Coronary artery (tissue), 2 donors: ENCODE measurements around the gene PKNOX1.
"Not testable (repeated sequence)": the region's sequence is repeated elsewhere in the genome, so short reads cannot be mapped to it uniquely, and the experiment has no call there.

Source experiments
- DNase-seq: peaks from one replicate; pipeline ENCODE4 v3.0.0-alpha.2; 2017; ENCODE audit warnings: low spot score
- H3K27ac ChIP-seq, 2 donors: fragments of 200-600 bp; sonication (generic); one replicate each; pipeline ENCODE4 v1.5.1; 2016 to 2019
- H3K4me3 ChIP-seq: fragments of 200-600 bp; sonication (generic); 2 replicates; pipeline ENCODE4 v1.5.1; 2016; ENCODE audit warnings: mild to moderate bottlenecking, moderate library complexity
- TF ChIP-seq, protein P1 (sequence below): fragments of 200-600 bp; sonication (generic); IDR thresholded peaks from one replicate; pipeline ENCODE4 v1.5.1; 2019; ENCODE audit warnings: antibody characterized with exemption

PKNOX1 gene

DNA sequence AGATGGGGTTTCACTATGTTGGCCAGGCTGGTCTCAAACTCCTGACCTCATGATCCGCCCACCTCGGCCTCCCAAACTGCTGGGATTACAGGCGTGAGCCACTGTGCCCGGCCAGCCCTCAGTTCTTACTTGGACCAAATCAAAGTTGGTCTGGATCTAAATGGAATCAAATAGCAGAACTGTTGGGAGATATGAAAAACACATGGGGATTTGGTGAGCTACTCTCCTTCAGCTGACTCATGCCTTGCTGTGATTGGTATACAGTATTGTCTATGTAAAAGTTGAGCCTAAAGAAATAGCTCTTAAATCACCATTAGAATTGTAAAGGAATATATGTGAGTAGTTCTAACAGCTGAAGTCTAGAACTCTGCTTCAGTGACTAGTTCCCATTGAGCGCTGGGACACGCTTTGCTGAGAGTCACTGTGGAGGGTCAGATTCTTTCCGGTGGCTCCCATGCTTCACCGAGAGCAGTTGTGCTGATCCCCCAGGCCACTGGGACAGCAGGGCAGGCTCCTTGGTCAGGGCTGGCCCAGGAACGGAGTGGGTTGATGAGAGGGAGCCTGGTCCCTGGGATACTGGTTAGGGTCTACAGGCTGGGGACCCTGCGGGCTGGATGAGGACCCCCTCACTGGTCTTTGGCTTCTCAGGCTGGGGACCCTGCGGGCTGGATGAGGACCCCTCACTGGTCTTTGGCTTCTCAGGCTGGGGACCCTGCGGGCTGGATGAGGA lies 14.0 kb downstream of the PKNOX1 start:
- TF ChIP-seq, protein P1, sequence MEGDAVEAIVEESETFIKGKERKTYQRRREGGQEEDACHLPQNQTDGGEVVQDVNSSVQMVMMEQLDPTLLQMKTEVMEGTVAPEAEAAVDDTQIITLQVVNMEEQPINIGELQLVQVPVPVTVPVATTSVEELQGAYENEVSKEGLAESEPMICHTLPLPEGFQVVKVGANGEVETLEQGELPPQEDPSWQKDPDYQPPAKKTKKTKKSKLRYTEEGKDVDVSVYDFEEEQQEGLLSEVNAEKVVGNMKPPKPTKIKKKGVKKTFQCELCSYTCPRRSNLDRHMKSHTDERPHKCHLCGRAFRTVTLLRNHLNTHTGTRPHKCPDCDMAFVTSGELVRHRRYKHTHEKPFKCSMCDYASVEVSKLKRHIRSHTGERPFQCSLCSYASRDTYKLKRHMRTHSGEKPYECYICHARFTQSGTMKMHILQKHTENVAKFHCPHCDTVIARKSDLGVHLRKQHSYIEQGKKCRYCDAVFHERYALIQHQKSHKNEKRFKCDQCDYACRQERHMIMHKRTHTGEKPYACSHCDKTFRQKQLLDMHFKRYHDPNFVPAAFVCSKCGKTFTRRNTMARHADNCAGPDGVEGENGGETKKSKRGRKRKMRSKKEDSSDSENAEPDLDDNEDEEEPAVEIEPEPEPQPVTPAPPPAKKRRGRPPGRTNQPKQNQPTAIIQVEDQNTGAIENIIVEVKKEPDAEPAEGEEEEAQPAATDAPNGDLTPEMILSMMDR, result no peak
- no peak for DNase-seq
- no peak overlapping the region for H3K27ac ChIP-seq
- no peak overlapping the region for H3K4me3 ChIP-seq

DNA sequence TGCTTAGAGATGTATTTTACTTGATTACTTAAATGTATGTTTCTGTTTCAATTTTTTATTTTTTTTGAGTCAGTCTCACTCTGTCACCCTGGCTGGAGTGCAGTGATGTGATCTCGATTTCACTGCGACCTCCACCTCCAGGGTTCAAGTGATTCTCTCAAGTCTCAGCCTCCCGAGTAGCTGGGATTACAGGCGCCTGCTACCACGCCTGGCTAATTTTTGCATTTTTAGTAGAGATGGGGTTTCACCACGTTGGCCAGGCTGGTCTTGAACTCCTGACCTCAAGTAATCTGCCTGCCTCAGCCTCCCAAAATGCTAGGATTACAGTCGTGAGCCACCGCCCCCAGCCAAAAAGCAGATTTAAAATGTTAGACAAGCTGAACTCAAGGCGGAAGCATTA lies 15.0 kb downstream of the PKNOX1 start:
- not testable (repeated sequence) for H3K27ac ChIP-seq, DNase-seq, H3K4me3 ChIP-seq

DNA sequence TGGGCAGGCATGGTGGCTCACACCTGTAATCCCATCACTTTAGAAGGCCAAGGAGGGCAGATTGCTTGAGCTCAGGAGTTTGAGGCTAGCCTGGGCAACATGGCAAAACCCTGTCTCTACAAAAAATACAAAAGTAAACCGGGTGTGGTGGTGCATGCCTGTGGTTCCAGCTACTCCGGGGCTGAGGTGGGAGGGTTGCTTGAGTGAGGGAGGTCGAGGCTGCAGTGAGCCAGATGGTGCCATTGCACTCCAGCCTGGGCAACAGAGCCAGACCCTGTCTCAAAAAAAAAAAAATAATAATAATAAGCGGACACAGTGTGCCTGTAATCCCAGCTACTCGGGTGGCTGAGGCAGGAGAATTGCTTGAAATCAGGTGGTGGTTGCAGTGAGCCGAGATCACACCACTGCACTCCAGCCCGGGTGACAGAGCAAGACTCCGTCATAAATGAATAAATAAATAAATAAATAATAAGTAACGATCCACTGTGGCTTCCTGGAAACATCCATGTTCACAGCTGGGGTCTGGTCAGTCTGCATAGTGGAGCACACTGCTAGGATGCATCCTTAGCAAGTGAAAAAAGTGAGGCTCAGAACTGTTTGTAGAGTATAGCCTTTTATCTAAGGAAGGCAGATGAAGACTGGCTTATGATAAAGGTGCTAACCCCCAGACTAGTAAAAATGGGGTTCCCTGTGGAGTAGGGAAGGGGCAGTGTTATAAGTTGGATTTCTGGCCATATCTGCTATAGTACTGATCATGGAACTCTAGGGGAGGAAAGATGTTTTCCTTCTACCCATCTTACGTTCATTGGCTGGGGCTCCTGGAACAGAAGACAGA lies 15.7 kb downstream of the PKNOX1 start:
- Histone ChIP-seq H3K4me3 (no peak overlapping the region), H3K27ac (no peak overlapping the region)
- TF ChIP-seq, protein P1, result no peak
- no peak for DNase-seq

DNA sequence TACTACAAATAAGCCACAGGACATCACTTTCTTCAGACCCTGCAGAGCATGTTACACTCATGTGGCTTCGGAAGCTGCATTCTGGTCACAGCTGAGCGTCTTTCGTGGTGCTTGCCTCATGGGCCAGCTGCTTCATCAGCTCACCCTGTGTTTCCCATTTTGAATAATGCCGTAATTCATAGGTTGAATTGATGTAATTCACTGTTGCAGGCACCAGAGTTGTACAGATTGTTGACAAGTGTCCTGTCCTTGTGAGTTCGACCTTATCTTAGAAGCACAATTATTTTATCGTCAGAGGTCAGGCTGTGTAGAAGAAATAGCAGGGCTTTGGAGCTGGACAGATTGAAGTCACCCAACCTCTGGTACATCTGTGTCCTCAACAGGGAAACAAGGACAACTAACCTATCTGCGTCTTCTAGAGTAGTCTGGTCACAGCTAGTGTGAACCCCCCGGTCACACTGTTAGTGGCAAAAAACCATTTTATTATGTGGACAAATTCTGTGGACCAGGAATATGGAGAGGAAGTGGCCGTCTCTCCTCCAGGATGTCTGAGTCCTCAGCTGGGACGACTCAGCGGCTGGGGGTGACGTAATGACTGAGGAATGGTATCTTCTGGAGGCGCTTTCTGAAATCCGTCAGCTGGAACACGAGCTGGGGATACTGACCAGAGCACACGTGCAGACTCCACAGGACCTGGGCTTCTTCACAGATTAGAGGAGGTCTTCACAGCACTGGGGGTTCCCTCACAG lies 17.8 kb downstream of the PKNOX1 start:
- H3K27ac ChIP-seq, result peak overlapping the region in 1 of 2 donors; percentile 42
- TF ChIP-seq, protein P1, result no peak
- DNase-seq, result no peak
- H3K4me3 ChIP-seq, result peak overlapping the region; percentile 9

DNA sequence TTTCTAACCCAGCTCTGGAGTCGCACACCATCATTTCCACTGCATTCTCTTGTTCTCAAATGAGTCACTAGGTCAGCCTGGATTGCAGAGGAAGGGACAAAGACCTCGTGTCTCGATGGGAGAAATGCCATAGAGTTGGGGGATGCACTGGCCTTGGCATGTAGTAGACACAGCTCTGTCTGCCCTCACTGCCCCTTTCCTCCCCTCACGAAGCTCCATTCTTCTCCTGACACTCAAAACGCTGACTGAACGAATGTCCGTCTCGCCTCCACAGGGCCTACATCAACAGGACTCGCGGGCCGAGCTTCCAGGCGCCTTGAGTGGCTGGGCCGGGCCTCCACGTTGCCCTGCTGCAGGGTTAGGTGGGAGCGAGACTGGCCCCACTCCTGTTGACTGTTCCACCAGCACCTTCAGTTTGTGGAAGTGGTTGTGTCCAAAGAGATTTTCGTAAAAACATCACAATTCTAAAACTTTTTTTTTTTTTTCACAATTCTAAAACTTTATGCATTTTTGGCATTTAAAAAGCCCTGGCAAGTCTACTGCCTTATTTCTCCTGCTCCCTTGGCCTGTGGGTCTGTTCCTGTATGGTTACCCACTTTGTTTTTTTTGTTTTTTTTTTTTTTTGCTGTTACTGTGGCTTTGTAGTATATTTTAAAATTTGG lies 18.8 kb downstream of the PKNOX1 start:
- no peak for DNase-seq
- no peak overlapping the region for H3K4me3 ChIP-seq
- TF ChIP-seq, protein P1, result no peak
- H3K27ac ChIP-seq, result peak overlapping the region in 1 of 2 donors; percentile 42

DNA sequence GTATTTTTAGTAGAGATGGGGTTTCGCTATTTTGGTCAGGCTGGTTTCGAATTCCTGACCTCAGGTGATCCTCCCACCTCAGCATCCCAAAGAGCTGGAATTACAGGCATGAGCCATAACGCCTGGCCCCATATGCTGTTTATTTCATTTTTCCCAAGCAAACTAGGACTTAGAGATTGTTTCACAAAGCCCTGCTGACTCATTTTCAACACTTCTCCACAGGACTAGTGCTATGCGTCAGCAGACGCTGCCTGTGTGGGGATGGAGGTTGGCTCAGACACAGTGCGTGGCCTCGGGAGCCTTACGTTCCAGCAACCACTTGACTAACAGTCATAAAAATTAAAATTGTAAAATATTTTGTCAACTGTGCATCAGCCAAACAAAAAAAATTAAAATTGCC lies 22.7 kb downstream of the PKNOX1 start:
- Histone ChIP-seq H3K27ac (peak overlapping the region; percentile 2 to 31), H3K4me3 (no peak overlapping the region)
- TF ChIP-seq, protein P1, result no peak
- no peak for DNase-seq

DNA sequence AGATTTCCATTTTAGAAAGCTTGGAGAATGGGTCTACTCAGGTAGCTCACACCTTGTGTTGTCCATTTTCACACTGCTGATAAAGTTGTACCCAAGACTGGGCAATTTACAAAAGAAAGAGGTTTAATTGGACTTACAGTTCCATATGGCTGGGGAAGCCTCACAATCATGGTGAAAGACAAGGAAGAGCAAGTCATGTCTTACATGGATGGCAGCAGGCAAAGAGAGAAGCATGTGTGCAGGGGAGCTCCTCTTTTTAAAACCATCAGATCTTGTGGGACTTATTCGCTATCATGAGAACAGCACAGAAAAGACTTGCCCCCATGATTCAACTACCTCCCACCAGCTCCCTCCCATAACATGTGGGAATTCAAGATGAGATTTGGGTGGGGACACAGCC lies 23.6 kb downstream of the PKNOX1 start:
- H3K27ac ChIP-seq, DNase-seq, H3K4me3 ChIP-seq: not testable (repeated sequence)

DNA sequence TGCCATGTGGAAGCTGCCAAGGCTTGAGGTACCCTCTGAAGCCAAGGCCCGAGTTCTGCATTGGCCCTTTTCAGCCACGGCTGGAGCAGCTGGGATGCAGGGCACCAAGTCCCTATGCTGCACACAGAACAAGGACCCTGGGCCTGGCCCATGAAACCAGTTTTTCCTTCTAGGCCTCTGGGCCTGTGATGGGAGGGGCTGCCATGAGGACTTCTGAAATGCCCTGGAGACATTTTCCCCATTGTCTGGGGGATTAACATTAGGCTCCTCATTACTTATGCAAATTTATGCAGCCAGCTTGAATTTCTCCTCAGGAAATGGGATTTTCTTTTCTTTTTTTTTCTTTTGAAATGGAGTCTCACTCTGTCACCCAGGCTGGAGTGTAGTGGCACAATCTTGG lies 24.8 kb downstream of the PKNOX1 start:
- not testable (repeated sequence) for H3K27ac ChIP-seq, H3K4me3 ChIP-seq, DNase-seq

DNA sequence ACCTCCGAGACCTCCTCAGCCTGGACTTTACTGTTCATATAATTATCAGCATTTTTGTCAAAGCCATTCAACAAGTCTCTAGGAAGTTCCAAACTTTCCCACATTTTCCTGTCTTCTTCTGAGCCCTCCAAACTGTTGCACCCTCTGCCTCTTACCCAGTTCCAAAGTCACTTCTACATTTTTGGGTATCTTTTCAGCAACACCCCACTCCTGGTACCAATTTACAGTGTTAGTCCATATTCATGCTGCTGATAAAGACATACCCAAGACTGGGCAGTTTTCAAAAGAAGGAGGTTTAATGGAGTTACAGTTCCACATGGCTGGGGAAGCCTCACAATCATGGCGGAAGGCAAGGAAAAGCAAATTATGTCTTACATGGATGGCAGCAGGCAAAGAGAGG lies 25.7 kb downstream of the PKNOX1 start:
- H3K4me3 ChIP-seq, DNase-seq, H3K27ac ChIP-seq: not testable (repeated sequence)
